ENCODE measurements around the gene SCN5A.

Gene SCN5A

DNA sequence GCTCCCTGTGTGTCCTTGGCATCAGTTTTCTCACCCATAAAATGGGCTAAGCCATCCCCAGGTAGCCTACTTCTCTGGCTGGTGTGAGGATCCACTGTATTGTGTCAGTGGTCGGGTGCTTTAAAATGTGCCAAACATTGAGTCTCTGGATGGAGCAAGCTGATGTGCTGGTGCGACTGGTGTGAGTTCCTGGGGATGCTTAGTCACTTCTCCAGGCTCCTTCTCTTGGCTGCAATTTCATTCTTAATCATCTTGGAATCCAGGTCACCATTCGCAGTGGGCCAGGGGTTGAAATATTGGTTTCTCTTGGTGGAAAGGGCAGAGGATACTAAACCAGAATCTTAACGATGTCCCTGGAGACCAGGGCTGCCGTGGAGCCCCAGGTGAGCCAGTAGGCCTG lies 29.3 kb downstream of the SCN5A start:
- DNase-seq = no peak

DNA sequence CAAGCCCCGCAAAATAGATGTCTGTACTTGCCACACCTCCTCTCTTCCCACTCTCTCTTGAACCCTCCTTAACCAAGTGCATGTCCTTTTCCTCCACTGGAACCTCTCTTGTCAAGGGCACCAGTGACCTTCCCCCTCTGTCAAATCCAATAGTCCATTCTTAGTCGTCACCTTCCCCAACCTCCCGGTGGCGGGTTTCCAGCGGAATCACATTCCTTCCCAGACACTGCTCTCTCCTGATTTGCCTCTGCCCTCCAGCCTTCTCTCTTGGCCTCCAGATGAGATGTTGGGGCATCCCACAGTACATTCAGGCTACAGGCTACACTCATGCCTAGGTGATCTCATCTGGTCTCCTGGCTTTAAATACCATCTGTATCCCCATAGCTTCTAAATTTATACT lies 31.1 kb downstream of the SCN5A start:
- no peak for DNase-seq

DNA sequence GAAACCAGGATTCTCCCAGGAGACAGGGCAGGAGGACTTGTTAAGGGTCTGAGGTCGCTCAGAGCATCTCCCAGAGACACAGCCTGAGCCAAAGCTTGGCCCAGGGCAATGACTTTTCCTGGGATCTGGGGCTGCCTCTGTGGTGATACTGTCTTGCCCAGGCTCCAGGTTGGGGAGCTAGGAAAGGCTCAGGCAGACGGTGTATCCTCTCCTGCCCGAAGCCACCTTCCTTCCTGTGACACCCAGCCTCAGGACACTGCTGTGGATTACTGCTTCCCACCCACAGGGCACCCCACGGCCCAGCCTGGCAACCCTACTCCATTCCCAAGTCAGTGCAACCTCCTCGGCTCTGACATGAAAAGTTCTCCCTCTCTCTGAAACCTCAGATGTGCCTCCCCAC lies 31.9 kb downstream of the SCN5A start:
- no peak for DNase-seq

DNA sequence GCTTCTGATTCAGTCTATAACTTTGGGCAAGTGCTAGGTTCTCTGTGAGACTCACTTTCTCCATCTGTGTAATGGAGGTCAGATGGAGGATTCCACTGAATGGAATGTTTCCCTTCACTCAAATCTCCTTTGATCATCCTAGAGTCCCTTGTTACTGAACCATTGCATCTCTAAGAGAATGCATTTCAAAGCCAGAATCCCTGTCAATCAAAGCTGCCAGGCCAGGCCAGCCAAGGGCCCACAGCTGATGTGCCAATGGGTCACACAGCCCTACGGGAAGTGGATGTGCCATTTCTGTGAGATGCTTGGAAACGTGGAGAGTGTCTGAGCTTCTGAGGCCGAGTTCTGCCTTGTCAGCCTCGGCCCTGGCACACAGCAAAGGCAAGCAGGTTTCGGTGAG lies 32.4 kb downstream of the SCN5A start:
- no peak for DNase-seq

DNA sequence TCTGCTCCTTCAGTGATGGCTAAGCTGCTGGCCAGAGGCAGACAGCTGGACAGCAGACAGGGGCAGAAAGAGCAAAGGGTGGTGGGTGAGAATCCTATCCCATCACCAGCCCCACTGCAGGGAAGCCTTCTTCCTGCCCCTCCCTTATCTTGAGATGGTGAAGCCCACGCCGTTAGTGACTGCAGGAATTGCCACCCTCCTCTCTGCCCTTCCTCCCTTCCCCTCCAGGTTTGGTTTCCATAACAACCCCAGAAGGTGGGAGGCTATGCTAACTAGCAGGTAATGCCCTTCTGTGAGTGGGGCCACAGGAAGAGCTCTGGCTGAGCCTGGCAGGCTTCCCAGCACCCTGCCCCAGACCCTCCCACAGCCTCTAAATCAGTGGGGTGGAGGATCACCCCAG lies 32.8 kb downstream of the SCN5A start:
- no peak for DNase-seq

DNA sequence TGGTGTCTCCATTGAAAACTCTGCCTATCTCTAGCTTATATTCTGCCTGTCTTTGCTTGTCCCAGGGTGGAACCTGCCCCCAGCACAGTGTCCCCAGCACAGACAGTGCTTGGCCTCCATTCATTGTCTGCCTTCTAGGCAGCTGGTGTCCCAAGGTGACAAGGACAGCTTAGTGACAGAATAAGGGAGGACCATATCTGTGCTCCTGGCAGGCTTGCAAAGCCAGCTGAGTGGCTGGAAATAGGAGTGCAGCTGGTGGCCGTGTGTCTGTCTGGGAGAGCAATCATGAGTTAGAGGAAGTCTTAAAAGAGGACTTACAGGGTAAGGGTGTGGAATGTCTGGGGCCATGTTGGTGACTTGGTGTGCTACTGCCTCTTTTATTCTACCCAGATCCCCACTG lies 33.4 kb downstream of the SCN5A start:
- no peak for DNase-seq

DNA sequence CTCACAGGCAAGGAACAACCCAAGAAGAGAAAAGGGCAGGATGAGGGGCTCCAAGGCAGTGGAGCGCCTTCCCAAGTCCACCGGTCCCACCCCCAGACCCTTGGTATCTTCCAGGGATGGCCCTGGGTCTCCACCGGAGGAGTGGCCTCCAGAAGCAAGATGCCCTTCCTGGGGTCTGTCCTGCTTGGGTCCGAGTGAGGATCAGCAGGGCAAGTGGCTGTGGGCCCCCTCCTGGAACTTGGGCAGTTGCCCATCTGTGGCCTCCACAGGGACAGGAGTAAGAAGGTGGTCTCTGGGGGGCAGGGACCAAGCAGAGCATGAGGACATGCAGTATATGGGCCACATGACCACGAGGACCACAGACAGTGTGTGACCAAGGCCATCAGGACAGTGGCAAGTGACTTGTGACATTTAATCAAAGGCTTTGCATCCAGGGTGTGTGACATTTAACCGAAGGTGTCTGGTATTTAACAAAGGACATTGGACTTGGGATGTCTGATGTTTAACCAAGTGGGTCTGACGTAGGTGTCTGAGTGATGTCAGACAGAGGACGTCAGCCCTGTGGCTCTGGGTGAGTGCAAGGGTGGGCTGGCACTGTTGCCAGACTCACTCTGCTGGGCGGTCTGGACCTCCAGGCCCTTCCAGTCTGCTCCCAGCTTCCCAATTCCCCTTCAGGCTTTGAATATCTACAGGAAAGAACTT lies 34.7 kb downstream of the SCN5A start:
- no peak for DNase-seq

DNA sequence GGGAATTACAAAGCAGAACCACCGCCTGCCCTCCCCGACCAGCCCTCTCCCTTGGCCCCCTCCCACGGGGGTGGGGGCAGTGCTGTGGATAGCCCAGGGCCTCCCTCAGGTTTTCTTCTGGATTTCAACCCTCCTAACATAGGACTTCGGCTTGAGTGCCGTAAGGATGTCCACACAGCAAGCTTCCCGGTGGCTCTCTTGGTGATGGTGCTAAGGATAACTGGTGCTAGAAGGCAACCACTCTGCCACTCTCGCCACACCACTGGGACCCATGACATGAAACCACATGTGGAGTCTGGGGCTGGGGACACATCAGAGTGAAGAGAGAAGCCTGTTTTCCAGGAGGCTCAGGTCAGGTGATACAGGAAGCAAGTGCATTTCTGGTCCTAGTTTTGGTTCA lies 35.4 kb downstream of the SCN5A start:
- DNase-seq = no peak

DNA sequence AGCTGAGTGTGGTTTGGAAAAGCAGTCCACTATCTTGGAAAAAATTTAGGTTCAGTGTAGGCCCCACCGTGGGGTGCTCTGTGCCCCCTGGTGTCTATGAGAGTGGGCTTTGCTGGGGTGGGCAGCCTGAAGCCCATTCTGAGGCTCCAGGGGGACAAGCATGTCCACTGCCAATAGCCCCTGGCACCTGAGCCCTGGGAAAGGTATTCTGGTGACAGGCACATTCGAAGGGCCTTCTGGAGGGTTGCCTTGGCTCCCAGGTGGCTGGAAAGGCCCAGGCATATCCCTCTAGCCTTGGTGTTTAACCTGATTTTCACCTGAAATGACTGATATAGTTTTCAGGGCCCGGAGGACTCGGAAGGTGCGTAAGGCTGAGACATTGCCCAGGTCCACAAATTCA lies 36.1 kb downstream of the SCN5A start:
- DNase-seq = no peak

DNA sequence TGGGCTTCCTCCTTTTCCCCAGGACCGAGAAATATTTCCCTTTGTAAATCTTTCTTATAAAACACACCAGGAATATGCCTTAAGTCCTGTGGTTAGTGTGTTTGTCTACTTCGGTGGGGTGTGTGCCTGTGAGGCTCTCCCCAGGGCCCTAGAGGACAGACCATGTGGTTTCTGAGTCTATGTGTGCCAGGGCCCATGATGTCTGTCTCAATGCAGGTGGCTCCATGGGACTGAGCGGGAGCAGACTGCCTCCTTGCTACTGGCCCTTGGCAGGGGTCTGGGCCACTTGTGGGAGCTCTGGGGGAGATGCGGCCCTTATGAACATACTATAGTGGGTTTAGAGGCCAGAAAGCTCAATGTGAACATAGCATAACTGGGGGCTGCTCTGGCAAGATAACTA lies 37.6 kb downstream of the SCN5A start:
- DNase-seq = no peak

DNA sequence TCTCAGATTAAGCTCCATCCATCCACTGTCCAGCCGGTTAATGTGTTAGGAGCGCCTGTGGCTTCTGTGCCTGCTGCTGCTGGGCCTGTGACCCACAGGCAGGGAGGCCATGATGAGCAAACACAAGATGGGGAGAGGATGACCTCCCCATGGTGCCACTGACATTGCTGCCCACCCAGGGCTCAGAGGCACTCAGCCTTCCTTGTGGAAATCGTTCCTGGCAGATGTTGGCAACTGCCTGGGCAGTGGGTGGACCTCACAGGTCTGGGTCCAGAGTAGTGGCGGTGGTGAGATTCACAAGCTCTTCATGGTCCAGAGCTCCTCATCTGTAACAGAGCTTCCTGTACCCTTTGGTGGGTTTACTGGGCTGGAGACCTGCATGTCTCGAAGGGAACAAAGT lies 38.6 kb downstream of the SCN5A start:
- DNase-seq = no peak

DNA sequence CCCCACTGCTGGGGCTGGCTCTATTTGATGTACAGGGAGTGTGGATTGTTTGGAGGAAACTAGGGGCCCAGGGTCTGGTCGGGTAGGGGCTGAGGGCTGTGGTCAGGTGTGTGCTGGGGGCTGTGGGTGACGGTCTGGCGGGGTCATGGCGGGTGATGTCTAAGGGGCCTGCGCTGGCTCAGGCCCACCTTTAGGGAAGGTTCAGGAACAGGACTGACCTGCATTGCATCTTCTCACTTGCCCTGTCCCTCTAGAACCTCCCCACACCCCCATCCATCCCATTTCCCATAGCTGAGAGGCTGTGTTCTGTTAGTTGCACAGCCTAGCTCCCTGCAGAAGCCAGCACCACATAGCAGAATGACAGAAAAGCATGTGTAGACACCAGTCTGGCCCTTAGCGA lies 39.1 kb downstream of the SCN5A start:
- no peak for DNase-seq

DNA sequence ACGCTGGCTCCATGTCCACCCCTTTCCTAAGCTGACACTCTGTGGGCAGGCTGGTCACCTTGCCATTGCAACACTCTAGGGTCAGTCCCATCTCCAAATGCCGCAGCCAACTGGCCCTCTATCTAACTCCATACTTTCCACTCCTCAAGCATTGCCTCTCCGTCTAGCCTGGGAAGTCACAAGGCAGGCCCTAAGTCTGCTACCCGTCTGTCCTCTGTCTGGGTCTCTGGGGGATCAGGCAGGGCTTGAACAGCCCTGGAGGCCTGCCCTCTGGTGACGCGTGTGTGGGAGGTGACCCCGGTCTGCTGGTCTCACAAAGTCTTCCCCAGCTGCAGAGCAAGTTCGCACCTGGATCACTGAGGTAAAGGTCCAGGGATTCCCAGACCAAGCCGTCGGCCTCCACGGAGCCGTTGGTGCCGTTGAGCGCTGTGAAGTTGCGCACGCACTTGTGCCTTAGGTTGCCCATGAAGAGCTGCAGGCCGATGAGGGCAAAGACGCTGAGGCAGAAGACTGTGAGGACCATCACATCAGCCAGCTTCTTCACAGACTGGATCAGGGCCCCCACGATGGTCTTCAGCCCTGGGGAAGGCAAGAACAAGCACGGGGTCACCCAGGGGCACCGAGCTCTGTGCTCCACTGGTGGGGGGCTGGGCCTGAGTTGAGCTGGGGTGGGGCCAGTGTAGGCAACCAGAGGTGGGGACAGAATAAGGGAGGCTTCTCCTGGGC lies 39.9 kb downstream of the SCN5A start:
- DNase-seq = no peak

DNA sequence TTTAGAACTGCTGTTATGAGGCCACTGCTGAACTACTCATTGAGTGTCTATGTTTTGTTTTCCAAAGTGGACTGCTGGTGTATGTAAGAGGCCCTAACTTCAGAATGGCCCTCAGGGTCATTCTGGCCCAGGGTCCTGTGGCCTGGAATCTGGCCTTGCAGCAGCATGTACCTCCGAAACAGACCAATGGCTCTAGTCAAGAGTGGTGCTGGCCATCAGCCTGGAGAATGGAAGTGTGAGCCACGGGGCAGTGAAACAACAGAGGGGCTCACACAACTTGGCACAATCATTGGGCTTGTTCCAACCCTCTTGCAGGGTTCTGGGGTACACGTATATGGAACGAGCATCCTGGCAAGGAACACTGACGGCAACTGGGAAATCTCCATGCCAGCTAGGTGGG lies 40.5 kb downstream of the SCN5A start:
- DNase-seq = no peak

DNA sequence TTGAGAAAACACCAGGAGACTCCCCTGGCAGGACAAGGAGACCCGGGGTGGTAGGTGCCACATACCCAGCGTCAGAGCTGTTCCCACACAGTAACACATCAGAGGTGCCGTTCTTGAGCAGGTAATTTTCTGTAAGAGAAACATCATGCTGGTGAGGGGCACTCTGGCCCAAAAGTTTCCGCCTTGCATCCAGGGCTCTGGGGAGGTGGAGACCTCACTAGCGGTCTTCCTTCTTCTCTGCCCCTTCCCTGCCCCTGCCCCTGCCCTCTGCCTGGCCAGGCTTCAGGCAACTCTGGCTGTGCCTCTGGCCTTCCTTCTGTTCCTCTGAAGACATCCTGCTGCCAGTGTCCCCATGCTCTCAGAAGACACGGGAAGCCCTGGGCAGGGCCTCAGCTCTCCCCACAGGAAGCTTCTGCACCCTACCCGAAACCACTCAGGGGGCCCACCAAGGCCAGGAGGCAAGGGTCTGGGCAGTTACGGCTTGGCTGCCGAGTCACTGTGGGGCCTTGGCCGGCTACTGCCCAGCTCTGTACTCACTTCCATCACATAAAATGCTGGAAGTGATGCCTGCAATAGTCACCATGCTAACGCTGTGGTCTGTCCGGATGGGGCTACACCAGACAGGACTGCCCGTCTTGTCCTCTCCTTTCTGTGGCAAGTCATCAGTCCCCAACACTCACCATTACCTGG lies 41.3 kb downstream of the SCN5A start:
- no peak for DNase-seq

DNA sequence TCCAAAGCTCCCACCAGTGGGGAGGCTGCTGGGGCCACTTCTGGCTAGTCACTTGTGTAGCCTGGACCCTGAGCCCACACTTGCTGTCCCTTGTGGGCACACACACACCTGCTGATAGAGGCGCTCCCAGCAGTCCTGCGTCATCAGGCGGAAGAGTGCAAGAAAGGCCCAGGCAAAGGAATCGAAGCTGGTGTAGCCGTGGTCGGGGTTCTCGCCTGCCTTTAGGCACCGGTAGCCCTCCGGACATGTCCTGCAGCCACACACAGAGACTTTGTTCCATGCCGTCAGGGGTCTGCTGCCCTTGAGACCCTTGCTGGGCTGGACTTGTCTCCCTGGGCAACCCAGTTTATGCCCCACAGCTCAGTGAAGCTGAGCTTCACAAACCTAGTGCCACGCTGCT lies 42.9 kb downstream of the SCN5A start:
- DNase-seq = no peak

DNA sequence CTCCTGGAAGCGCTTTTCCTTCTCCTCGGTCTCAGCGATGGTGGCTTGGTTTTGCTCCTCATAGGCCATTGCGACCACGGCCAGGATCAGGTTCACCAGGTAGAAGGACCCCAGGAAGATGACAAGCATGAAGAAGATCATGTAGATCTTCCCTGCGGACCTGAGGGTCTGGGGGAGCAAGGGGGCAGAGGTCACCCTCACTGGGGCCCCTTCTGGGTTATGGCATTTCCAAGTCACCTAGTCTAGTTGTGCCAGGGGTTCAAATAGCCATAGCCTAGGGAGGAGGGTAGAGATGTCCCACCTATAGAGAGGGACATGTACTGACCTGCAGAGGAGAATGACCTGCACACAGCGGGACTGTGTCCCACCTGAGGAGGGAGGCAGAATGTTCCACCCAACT lies 43.5 kb downstream of the SCN5A start:
- no peak for DNase-seq

DNA sequence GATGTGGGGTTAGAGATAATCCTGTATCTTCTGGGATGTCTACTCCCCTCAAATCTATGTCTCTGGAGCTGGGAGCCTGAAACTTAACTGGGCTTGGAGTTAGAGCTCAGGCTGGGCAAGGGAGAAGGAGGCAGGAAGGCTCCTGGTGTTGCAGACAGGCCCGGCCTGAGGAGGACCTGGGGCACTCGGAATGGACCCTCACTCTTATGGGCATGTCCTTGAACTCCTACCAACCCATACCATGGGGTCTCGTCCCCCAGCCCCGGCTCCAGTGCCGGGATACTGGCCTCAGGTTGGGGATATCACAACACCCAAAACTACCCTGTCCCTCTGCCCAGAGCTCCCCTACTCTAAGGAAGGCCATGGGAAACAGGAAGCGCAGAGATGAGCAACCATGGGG lies 45.2 kb downstream of the SCN5A start:
- no peak for DNase-seq

DNA sequence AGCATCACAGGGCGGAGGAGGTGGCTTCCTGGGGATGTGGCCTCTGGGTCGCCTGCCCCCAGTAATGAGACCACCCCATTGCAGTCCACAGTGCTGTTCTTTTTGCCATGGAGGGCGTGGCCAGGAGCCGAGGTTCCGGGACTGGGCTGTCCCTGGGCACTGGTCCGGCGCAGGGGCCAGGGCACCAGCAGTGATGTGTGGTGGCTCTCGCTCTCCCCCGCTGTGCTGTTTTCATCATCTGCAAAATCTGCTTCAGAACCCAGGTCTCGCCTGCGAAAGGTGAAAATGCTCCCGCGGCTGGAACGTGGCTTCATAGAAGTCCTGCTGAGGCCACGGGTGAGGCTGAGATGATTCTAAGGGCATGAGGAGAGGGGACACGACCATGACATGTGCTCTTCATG lies 45.8 kb downstream of the SCN5A start:
- DNase-seq = no peak

DNA sequence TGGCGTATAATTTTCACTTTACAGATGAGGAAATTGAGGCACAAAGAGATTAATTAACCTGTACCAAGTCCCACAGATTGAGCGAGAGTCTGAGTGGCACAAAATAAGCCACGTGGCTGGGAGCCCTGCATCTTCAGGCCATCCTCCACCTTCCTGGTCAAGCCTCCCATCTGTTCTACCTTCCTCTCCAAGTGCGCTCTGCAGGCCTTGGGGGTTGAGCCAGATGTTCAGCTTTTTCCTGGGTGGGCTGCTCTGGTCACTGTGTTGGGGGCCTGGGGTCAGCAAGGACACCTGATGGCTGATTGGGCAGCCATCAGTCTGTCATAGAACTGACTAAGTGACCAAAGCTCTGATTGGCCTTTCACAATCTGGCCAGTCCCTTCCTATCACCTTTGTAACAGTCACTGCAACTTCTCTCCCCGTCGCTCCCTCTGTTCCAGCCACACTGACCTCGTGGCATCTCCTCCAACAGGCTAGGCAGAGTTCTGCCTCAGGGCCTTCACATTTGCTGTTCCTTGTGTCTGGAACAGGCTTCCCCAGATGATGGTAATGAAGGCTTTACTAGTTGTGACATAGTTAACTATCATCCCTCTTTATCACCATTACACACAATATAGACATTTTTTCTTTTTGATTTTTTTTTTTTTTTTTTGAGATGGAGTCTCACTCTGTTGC lies 46.8 kb downstream of the SCN5A start:
- no peak for DNase-seq

DNA sequence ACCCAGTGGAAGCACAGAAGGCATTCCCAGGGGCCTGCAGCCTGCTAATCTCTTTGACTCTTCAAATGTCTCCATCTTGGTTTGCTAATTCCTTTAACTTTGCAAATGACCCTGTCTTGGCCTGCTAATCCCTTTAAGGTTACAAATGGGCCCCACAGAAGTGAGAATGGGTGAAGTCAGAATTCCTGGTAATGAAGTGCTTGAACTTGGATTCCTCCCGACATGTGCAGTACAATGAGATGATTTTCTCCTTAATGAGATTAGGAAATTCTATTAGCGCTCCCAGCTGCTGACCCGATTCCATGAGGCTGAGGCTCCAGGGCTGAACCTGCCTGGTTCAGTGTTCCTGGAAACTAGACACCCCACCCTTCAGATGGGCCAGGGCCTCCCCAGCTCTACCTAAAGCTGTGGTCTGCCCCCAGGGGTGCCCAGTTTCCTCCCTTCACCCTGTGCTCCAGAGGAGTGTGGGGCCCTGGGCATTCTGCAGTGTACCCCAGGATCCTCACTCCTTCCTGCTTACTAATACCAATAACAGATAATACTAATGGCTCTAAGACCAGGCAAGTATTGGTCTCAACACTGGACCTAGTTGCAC lies 47.4 kb downstream of the SCN5A start:
- no peak for DNase-seq

DNA sequence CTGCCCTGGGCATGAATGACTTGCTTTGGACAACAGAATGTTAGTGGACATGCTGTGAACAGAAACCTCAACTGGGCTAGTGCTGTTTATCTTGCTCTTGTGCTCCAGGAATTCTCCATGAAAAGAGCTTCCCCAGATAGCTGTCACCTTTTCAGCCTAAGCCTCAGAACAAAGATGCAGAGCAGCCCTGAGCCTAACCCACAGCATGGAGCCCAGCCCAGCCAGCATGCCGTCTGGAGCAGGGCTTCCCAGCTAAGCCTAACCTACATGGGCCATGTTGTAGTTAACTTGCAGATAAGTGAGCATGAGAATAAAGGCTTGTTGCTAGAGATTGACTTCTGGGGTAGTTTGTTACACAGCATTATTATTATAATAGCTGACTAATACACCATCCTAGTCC lies 48.9 kb downstream of the SCN5A start:
- DNase-seq = no peak

DNA sequence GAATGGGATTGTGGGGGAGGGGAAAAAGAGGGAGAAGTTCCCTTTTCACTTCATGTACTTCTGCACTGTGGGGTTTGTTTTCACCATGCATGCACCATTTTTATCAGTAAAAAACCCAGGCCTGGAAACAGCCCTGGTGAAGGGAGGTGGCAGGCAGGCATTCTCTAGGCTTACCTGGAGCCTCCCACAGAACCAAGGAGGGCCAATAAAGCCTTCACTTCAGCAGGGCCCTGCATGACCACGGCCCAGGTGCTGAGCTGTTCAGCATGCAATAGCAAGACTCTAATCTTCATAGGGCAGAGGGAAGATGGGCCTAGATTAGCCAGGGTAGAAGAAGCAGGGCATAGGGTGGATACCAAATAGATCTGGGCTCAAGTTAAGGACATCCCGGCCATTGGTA lies 49.6 kb downstream of the SCN5A start:
- DNase-seq = no peak
